Mesendoderm (in vitro differentiated cells): ENCODE data around the gene GGNBP2.

ENCODE experiments used
- DNase-seq: peaks from one replicate; pipeline ENCODE4 v3.0.0; 2013
- H2AK5ac ChIP-seq: 2 replicates; pipeline ENCODE4 v1.6.1; 2013; ENCODE audit warnings: low read length, inconsistent platforms
- H2BK120ac ChIP-seq: 2 replicates; pipeline ENCODE4 v1.6.1; 2013; ENCODE audit warnings: low read depth, mild to moderate bottlenecking, low read length, moderate library complexity, mixed read lengths
- H2BK15ac ChIP-seq: replicated peaks from 2 replicates; pipeline ENCODE4 v1.6.1; 2013; ENCODE audit warnings: low read depth, mild to moderate bottlenecking, moderate library complexity
- H2BK5ac ChIP-seq: 2 replicates; pipeline ENCODE4 v1.6.1; 2013; ENCODE audit warnings: low read length, inconsistent platforms
- H3K18ac ChIP-seq: 2 replicates; pipeline ENCODE4 v1.6.1; 2013; ENCODE audit warnings: mild to moderate bottlenecking, low read length, mixed read lengths
- H3K23ac ChIP-seq: one replicate; pipeline ENCODE4 v1.6.1; 2013; ENCODE audit warnings: low read length
- H3K27ac ChIP-seq: 2 replicates; pipeline ENCODE4 v1.5.1; 2013; ENCODE audit warnings: low read depth, mild to moderate bottlenecking, inconsistent platforms, low read length, moderate library complexity
- H3K27me3 ChIP-seq: 2 replicates; pipeline ENCODE4 v1.6.1; 2013; ENCODE audit warnings: low read length, control low read depth, mild to moderate bottlenecking, inconsistent platforms; ENCODE audit not compliant: insufficient read depth, poor library complexity
- H3K36me3 ChIP-seq: 2 replicates; pipeline ENCODE4 v1.6.1; 2013; ENCODE audit warnings: low read length, inconsistent platforms; ENCODE audit not compliant: control insufficient read depth, insufficient read depth
- H3K4ac ChIP-seq: one replicate; pipeline ENCODE4 v1.6.1; 2013; ENCODE audit warnings: low read depth, mild to moderate bottlenecking, low read length, moderate library complexity
- H3K4me1 ChIP-seq: 2 replicates; pipeline ENCODE4 v1.6.1; 2013; ENCODE audit warnings: low read depth, low read length, inconsistent platforms; ENCODE audit not compliant: control insufficient read depth
- H3K4me2 ChIP-seq: 2 replicates; pipeline ENCODE4 v1.6.1; 2013; ENCODE audit warnings: low read length
- H3K4me3 ChIP-seq: 2 replicates; pipeline ENCODE4 v1.5.1; 2013; ENCODE audit warnings: mild to moderate bottlenecking, low read length
- H3K56ac ChIP-seq: one replicate; pipeline ENCODE4 v1.6.1; 2013; ENCODE audit warnings: low read length
- H3K79me1 ChIP-seq: 2 replicates; pipeline ENCODE4 v1.6.1; 2013; ENCODE audit warnings: low read length, inconsistent platforms
- H3K79me2 ChIP-seq: 2 replicates; pipeline ENCODE4 v1.6.1; 2013; ENCODE audit warnings: mild to moderate bottlenecking, low read length; ENCODE audit not compliant: control insufficient read depth, insufficient read depth
- H3K9ac ChIP-seq: 2 replicates; pipeline ENCODE4 v1.6.1; 2013; ENCODE audit warnings: low read length, inconsistent platforms
- H4K5ac ChIP-seq: one replicate; pipeline ENCODE4 v1.6.1; 2013; ENCODE audit warnings: low read length
- H4K8ac ChIP-seq: one replicate; pipeline ENCODE4 v1.6.1; 2013; ENCODE audit warnings: low read depth, mild to moderate bottlenecking, control low read depth, low read length, moderate library complexity
- WGBS: extraction: QIAGEN DNeasy Blood & Tissue Kit; methylation state at CpG from one replicate; pipeline ENCODE4 v1.1.7; 2013; ENCODE audit warnings: low lambda C conversion rate, missing lambda C conversion rate; ENCODE audit not compliant: insufficient coverage; ENCODE audit errors: extremely low coverage; 5-methylcytosine and 5-hydroxymethylcytosine counted together

GGNBP2 gene

DNA sequence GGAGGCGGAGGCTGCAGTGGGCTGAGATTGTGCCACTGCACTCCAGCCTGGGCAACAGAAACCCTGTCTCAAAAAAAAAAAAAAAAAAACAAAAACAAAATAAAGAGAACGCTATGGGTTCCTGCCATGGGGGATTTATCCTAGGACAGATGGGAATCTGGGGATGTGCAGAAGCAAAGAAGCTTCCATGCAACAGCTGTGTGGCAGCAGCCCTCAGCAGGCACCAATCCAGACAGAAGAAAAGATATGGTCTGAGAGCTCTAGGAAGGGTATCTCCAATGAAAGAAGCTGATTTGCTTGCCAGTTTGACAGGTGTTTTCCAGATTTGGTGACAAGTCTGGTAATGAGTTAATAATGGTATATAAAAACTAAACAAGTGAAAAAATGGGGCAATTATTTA, 21.6 kb upstream of the GGNBP2 start:
- no peak overlapping the region for H4K5ac ChIP-seq
- H2BK120ac ChIP-seq, result no peak overlapping the region
- H2BK5ac ChIP-seq, result no peak overlapping the region
- no peaks in the 10 kb centered on the region for H3K79me2 ChIP-seq
- no peak overlapping the region for H3K9ac ChIP-seq
- no peak overlapping the region for H2AK5ac ChIP-seq
- peaks cover 22% of the 10 kb centered on the region for H3K36me3 ChIP-seq
- H3K4me2 ChIP-seq, result no peak overlapping the region
- peaks cover 6% of the 10 kb centered on the region for H3K79me1 ChIP-seq
- no peak overlapping the region for H3K23ac ChIP-seq
- no CpG with 5 or more reads among the region's 2 CpGs for WGBS
- H3K4me3 ChIP-seq, result no peak overlapping the region
- no peak overlapping the region for H3K56ac ChIP-seq
- no peaks in the 10 kb centered on the region for H3K4me1 ChIP-seq
- H4K8ac ChIP-seq, result no peak overlapping the region
- no peak overlapping the region for H3K18ac ChIP-seq
- H3K4ac ChIP-seq, result no peak overlapping the region
- H3K27ac ChIP-seq, result no peak overlapping the region
- no peak for DNase-seq
- no peak overlapping the region for H2BK15ac ChIP-seq
- H3K27me3 ChIP-seq, result no peaks in the 10 kb centered on the region

DNA sequence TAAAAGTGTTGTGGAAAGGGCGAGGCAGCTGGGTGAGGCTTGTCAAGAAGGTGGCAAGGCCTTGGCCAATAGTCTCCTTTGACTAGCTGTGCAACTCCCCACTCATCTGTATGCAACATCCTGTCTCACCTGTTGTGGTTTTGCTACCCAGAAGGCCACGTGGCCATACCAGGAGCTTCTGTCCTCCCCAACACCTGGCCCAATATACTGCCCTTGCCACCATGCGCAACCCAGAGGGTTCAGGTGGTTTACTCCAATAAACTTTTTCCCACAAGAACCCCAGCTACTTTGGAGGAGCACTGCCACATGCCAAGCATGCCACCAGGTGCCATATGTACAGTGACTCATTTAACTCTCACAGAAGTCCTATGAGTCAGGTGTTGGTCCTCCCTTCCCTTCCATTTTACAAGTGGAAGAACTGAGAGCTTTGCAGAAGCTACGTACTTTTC, 20.3 kb upstream of the GGNBP2 start:
- no CpG with 5 or more reads among the region's 4 CpGs for WGBS
- H2BK120ac ChIP-seq, result no peak overlapping the region
- H3K79me1 ChIP-seq, result peaks cover 6% of the 10 kb centered on the region
- H3K27me3 ChIP-seq, result no peaks in the 10 kb centered on the region
- no peak overlapping the region for H2BK5ac ChIP-seq
- no peak overlapping the region for H3K27ac ChIP-seq
- no peaks in the 10 kb centered on the region for H3K79me2 ChIP-seq
- no peak overlapping the region for H3K56ac ChIP-seq
- no peak overlapping the region for H2BK15ac ChIP-seq
- H4K8ac ChIP-seq, result no peak overlapping the region
- H3K4me1 ChIP-seq, result no peaks in the 10 kb centered on the region
- no peak overlapping the region for H3K4me3 ChIP-seq
- no peak overlapping the region for H3K4ac ChIP-seq
- H2AK5ac ChIP-seq, result no peak overlapping the region
- no peak overlapping the region for H4K5ac ChIP-seq
- DNase-seq, result no peak
- no peak overlapping the region for H3K9ac ChIP-seq
- H3K23ac ChIP-seq, result no peak overlapping the region
- H3K36me3 ChIP-seq, result peaks cover 28% of the 10 kb centered on the region
- no peak overlapping the region for H3K18ac ChIP-seq
- H3K4me2 ChIP-seq, result no peak overlapping the region

DNA sequence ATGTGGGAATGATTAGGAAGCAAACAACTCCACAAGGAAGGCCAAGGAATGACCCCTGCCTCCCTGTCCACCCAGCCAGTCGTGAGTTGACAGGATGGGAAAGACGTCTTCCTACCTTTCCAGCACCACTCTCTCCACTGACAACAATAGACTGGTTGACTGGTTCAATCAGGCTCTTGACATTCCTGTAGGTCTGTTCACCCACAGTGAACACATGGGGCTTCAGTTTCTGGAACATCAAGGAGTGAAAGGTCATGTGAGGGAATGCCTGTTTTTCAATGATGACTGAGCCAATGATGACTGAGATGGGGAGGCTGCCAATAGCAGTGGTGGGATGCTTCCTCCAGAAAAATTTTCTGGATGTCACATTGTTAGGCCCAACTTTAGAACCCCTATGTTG, 19.6 kb upstream of the GGNBP2 start:
- Histone ChIP-seq H3K79me2 (no peaks in the 10 kb centered on the region), H3K4me1 (no peaks in the 10 kb centered on the region), H3K4ac (no peak overlapping the region), H2BK120ac (no peak overlapping the region), H2AK5ac (no peak overlapping the region), H3K4me2 (no peak overlapping the region), H2BK15ac (no peak overlapping the region), H3K27ac (no peak overlapping the region), H4K5ac (no peak overlapping the region), H3K79me1 (peaks cover 6% of the 10 kb centered on the region), H3K56ac (no peak overlapping the region), H4K8ac (no peak overlapping the region), H3K36me3 (peaks cover 28% of the 10 kb centered on the region), H3K27me3 (no peaks in the 10 kb centered on the region), H3K4me3 (no peak overlapping the region), H3K23ac (no peak overlapping the region), H2BK5ac (no peak overlapping the region), H3K9ac (no peak overlapping the region), H3K18ac (no peak overlapping the region)
- WGBS, result no CpG with 5 or more reads among the region's 2 CpGs
- no peak for DNase-seq

DNA sequence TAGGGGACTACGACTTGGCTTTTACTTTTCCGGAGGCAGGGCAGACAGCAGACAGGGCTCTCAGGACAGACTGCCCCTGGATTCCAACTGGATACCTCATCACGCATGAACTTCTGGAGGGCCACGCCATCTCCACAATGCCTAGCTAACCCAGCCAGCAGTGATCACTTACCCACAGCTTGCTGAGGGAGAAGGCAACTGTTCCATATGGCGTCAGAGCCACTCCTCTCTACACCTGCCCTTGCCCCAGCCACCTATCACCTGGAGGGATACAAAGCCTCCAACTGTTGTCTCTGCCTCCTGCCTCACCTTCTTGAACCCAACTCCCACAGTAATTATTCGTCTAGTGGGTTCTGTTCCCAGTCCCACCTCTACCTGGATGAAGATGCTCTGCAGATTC, 18.8 kb upstream of the GGNBP2 start:
- no peaks in the 10 kb centered on the region for H3K27me3 ChIP-seq
- no peak overlapping the region for H4K5ac ChIP-seq
- H3K27ac ChIP-seq, result no peak overlapping the region
- DNase-seq, result no peak
- no peak overlapping the region for H3K9ac ChIP-seq
- no peak overlapping the region for H2AK5ac ChIP-seq
- H3K36me3 ChIP-seq, result peaks cover 28% of the 10 kb centered on the region
- H3K4me2 ChIP-seq, result no peak overlapping the region
- no peak overlapping the region for H2BK5ac ChIP-seq
- no peak overlapping the region for H3K4me3 ChIP-seq
- no peak overlapping the region for H3K23ac ChIP-seq
- no peak overlapping the region for H2BK120ac ChIP-seq
- H4K8ac ChIP-seq, result no peak overlapping the region
- H2BK15ac ChIP-seq, result no peak overlapping the region
- H3K4ac ChIP-seq, result no peak overlapping the region
- H3K79me1 ChIP-seq, result peaks cover 6% of the 10 kb centered on the region
- H3K56ac ChIP-seq, result no peak overlapping the region
- no CpG with 5 or more reads among the region's 6 CpGs for WGBS
- no peaks in the 10 kb centered on the region for H3K4me1 ChIP-seq
- H3K18ac ChIP-seq, result no peak overlapping the region
- H3K79me2 ChIP-seq, result no peaks in the 10 kb centered on the region

DNA sequence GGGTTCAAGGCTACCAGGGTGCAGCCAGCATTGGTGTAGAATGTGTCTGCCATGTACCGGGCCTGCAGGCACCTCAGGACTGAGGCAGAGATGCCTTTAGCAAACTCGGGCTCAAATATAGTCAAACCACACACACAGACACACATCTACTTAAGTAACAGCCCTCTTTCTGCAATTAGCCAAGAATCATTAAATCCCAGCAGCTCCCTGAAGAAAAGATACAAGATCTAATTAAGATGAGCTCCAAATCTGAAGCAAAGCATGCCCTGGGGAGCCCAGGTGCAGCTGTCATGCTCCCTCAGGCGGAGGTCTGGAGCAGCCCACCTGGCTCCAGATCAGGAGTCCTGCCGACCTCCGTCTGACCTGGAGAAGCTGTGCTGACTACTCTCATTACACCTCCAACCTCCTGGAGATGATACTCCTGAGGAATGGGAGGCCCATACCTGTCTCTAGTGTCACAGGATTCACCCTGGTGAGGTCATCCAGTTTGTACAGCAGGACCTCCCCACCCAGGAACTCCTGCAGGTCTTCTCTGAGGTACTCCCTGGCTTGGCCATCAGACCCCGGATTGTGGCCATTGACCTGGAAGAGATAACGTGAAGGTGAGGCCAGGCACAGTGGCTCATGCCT, 17.0 kb upstream of the GGNBP2 start:
- Histone ChIP-seq H3K4me1 (no peaks in the 10 kb centered on the region), H4K5ac (no peak overlapping the region), H3K9ac (no peak overlapping the region), H3K56ac (no peak overlapping the region), H2BK5ac (no peak overlapping the region), H3K4ac (no peak overlapping the region), H3K79me2 (peaks cover 8% of the 10 kb centered on the region), H3K18ac (no peak overlapping the region), H3K36me3 (peaks cover 33% of the 10 kb centered on the region), H2AK5ac (no peak overlapping the region), H3K79me1 (peaks cover 10% of the 10 kb centered on the region), H3K4me3 (no peak overlapping the region), H2BK15ac (no peak overlapping the region), H2BK120ac (no peak overlapping the region), H3K27ac (no peak overlapping the region), H3K27me3 (no peaks in the 10 kb centered on the region), H3K23ac (no peak overlapping the region), H4K8ac (no peak overlapping the region), H3K4me2 (no peak overlapping the region)
- no CpG with 5 or more reads among the region's 7 CpGs for WGBS
- no peak for DNase-seq

DNA sequence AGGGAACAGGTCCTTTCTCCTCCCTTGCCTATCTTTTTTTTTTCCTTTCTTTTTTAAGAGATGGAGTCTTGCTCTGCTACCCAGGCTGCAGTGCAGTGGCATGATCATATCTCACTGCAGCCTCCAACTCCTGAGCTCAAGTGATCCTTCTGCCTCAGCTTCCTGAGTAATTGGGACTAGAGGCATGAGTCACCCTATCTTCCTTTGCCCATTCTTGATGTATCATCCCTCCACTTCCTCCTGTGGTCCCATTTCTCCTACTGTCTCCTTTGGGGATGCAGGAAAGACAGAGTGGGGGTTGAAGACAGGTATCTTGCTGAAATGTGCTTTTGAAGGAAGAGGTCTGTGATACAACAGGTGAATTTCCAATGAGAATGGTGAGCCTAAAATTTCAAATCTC, 15.6 kb upstream of the GGNBP2 start:
- no peak for DNase-seq
- Histone ChIP-seq H3K4ac (no peak overlapping the region), H3K27me3 (no peaks in the 10 kb centered on the region), H3K23ac (no peak overlapping the region), H2BK5ac (no peak overlapping the region), H4K5ac (no peak overlapping the region), H3K4me2 (no peak overlapping the region), H3K18ac (no peak overlapping the region), H2BK120ac (no peak overlapping the region), H3K4me1 (peaks cover 4% of the 10 kb centered on the region), H3K27ac (no peak overlapping the region), H2AK5ac (no peak overlapping the region), H4K8ac (no peak overlapping the region), H2BK15ac (no peak overlapping the region), H3K36me3 (peaks cover 34% of the 10 kb centered on the region), H3K9ac (no peak overlapping the region), H3K56ac (no peak overlapping the region), H3K4me3 (no peak overlapping the region), H3K79me2 (peaks cover 17% of the 10 kb centered on the region), H3K79me1 (peaks cover 20% of the 10 kb centered on the region)
